AG10803 (cell line): ENCODE measurements around the gene SPEG.
A peak's percentile ranks its signal among the peaks of the same experiment; 100 is the strongest.

Source experiments
- DNase-seq: peaks from one replicate; pipeline ENCODE4 v3.0.0; 2010; ENCODE audit warnings: low read depth
- H3K4me3 ChIP-seq: 2 replicates; pipeline ENCODE4 v1.5.1; 2011; ENCODE audit warnings: mild to moderate bottlenecking, low read length, control low read depth
- TF ChIP-seq, protein P1 (sequence below): conservative IDR thresholded peaks from 2 replicates; pipeline ENCODE4 v1.5.1; 2011; ENCODE audit warnings: mild to moderate bottlenecking, low read length, control low read depth, inconsistent platforms

The SPEG gene

DNA sequence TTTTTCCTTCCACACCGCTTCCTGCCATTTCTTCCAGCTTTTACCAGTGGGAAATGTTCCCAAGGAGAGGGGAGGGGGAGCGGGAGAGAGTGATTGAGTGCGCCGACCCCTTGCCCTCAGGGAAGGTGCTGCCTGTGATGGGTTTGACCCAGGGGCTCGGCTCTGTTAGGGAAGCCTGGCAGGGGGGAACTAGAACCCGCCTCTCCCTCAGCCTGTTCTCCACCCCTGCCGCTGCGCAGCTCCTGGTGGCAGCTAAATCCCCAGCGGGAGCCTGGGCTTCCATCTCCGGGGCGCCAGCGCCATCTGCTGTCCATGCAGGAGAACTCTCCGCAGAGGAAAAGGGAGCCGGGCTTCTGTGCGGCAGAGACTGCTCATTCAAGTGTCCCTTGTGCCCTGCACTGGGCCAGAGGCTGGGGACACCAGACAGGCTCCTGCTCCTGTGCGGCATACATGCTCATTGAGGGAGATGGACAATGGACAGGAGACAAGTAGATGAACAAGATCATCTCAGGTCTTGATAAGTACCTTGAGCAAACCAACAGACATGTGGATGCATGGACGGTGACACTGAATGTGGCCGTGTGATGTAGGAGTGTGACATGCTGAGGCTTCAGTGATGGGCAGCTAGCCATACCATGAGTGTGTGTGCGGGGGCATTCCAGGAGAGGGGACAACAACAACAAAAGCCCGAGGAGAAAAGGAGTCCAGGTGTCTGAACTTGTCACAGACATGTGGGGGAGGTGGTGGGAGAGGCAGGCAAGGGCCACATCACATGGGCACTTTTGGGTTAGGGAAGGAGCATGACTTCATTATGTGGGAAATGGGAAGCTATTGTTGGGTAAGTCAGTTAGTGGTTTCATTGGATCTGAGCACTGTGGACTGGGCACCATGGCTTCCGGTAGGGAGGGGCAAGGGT is 95.7 kb downstream of the SPEG start:
- H3K4me3 ChIP-seq = peak overlapping the region; percentile 45
- TF ChIP-seq, protein P1, sequence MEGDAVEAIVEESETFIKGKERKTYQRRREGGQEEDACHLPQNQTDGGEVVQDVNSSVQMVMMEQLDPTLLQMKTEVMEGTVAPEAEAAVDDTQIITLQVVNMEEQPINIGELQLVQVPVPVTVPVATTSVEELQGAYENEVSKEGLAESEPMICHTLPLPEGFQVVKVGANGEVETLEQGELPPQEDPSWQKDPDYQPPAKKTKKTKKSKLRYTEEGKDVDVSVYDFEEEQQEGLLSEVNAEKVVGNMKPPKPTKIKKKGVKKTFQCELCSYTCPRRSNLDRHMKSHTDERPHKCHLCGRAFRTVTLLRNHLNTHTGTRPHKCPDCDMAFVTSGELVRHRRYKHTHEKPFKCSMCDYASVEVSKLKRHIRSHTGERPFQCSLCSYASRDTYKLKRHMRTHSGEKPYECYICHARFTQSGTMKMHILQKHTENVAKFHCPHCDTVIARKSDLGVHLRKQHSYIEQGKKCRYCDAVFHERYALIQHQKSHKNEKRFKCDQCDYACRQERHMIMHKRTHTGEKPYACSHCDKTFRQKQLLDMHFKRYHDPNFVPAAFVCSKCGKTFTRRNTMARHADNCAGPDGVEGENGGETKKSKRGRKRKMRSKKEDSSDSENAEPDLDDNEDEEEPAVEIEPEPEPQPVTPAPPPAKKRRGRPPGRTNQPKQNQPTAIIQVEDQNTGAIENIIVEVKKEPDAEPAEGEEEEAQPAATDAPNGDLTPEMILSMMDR = peak; percentile 94
- peak; percentile 78 for DNase-seq

DNA sequence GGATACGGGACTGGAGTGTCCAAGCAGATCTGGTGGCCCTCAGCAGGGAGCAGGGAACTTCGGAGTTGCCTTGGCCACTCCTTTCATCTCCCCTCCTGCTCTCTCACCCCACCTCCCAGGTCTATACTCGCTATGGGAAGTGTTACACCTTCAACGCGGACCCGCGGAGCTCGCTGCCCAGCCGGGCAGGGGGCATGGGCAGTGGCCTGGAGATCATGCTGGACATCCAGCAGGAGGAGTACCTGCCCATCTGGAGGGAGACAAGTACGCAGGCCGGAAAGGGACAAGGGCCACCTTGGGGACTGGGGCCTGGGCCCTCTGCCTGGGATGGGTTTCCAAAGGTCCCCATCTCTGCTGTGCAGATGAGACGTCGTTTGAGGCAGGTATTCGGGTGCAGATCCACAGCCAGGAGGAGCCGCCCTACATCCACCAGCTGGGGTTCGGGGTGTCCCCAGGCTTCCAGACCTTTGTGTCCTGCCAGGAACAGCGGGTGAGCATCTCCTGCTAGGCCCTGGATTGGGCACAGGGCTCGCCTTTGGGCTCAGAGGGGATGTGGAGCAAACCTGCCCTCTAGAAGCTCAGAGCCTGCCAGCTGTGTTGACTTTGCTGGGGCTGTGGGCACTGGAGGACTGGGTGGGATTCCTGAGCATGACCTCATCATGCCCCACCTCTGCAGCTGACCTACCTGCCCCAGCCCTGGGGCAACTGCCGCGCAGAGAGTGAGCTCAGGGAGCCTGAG is 97.2 kb downstream of the SPEG start:
- H3K4me3 ChIP-seq = no peak overlapping the region
- TF ChIP-seq, protein P1 = no peak
- DNase-seq = no peak

DNA sequence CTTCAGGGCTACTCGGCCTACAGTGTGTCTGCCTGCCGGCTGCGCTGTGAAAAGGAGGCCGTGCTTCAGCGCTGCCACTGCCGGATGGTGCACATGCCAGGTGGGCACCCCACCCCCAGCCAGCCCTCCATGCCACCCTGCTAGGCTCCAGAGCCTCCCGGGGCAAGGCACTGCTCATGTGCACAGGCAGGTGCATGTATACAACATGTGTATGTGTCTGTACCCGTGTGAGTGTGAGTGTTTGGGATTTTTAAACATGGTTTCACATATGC is 97.7 kb downstream of the SPEG start:
- no peak overlapping the region for H3K4me3 ChIP-seq
- TF ChIP-seq, protein P1 = no peak
- DNase-seq = no peak

DNA sequence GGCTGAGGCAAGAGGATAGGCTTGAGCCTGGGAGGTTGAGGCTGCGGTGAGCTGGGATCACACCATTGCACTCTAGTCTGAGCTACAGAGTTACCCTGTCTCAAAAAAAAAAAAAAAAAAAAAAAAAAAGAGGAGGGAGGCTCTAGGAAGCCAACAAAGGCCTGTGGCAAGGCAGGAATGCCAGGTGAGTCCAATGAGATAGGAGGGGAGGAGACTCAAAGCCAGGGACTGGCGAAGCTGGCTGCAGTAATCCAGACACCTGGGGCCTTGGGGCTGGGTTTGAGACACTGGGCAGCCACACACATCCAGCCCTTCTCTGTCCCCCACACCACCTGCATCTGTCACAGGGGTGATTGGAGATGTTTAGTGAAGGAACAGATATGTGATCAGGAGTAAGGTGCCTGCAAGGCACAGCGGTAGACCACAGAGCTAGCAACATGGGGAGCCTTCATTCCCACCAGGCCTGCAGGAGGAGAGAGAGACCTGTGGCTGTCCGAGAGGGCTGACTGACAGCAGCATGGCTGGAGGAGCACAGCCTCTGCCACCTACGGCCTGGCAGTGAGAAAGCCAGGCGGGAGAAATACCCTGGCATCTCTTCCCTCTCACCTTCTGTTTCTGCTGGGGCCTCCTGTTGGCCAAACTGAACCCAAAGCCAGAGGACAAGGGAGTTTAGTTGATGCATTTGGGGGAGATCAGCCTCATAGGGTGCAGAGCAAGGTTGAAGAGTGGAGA is 99.5 kb downstream of the SPEG start:
- no peak for DNase-seq
- TF ChIP-seq, protein P1 = no peak
- H3K4me3 ChIP-seq = no peak overlapping the region

DNA sequence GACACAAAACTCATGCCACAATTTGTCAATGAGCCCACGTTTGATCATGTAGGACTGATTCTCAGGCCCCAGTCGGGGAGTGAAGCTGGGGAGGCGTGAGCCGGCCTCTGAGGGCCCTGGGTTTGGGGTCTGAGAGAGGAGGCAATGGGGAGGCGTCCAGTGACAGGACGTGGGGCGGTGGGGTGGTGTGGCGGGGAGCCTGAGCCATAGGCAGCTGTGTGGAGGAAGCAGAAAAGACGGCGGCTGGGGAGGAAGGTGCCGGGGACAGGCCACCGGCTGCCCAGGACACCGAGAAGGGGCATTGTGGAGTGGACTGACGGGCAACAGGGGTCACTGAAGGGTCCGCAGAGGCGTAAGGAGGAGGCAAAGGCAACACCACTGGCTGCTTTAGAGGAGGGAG is 101.8 kb downstream of the SPEG start:
- H3K4me3 ChIP-seq = no peak overlapping the region
- DNase-seq = no peak
- TF ChIP-seq, protein P1 = no peak

DNA sequence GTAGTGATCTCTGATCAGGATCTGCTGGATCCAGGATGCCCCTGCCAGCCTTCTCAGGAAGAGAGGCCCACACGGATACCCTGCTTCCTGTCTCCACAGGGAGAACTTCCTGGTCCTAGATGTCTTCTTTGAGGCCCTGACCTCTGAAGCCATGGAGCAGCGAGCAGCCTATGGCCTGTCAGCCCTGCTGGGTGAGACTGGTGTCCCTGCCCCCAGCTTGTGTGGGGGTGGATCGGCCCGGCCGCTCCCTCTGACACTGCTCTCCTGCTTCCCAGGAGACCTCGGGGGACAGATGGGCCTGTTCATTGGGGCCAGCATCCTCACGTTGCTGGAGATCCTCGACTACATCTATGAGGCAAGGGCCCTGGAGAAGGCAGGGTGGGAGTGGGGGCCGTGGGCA is 102.3 kb downstream of the SPEG start:
- no peak for DNase-seq
- TF ChIP-seq, protein P1 = no peak
- H3K4me3 ChIP-seq = no peak overlapping the region
